Endothelial cell of umbilical vein (primary cell): ENCODE measurements around the gene POU3F3. TPM values are rescaled to one million over a fixed set of nuclear protein-coding genes. Genes with fewer than 3 reads are reported as not detected.

Experiments used
- BruUV-seq: library from RNA; stranded (reverse); fragments of 400-500 nt; replicated peaks from 2 replicates; lab custom pipeline; 2021; lab: Mats Ljungman, UMichigan
- CTCF ChIA-PET: fragments of 300-600, 350-600 bp; sonication (Branson Sonifier 250); formaldehyde crosslinking; loops from one replicate; lab custom pipeline; 2021; ENCODE audit warnings: antibody characterized with exemption, inconsistent platforms; lab: Charles Lee
- POLR2A ChIA-PET: fragments of 300-600, 350-600 bp; sonication (Branson Sonifier 250); formaldehyde crosslinking; loops from one replicate; lab custom pipeline; 2021; ENCODE audit warnings: antibody characterized with exemption, inconsistent platforms; lab: Charles Lee
- DNase-seq: peaks from one replicate; pipeline ENCODE4 v3.0.0-alpha.2; 2011; ENCODE audit warnings: low read depth, low spot score
- FAIRE-seq: peaks from 2 replicates; lab custom pipeline; 2011; peaks lifted over from hg19 to GRCh38; lab: Jason Lieb, UNC
- H2AFZ ChIP-seq: 2 replicates; pipeline ENCODE4 v1.6.0; 2012; ENCODE audit warnings: low read depth, low read length, control low read depth, inconsistent platforms
- H3K27ac ChIP-seq: 2 replicates; pipeline ENCODE4 v1.5.1; 2011; ENCODE audit warnings: low read depth, mild to moderate bottlenecking, control low read depth, low read length, moderate library complexity; ENCODE audit not compliant: insufficient read depth
- H3K27me3 ChIP-seq, 2 experiments: 2 replicates each; pipeline versions ENCODE4 v1.6.0 to v1.6.1; 2011; ENCODE audit warnings: low read length in 2 of 2, mixed read lengths in 1 of 2; ENCODE audit not compliant: control insufficient read depth in 2 of 2, insufficient read depth in 2 of 2
- H3K36me3 ChIP-seq, 2 experiments: 2 replicates in 1 of 2; 3 replicates in 1 of 2; pipeline ENCODE4 v1.5.1; 2011; ENCODE audit warnings: low read length in 2 of 2, mild to moderate bottlenecking in 1 of 2, moderate library complexity in 1 of 2; ENCODE audit not compliant: control insufficient read depth in 2 of 2, insufficient read depth in 2 of 2; ENCODE audit errors: extremely low read depth in 1 of 2
- H3K4me1 ChIP-seq: 3 replicates; pipeline ENCODE4 v1.5.1; 2011; ENCODE audit warnings: mild to moderate bottlenecking, low read length; ENCODE audit not compliant: control insufficient read depth, insufficient read depth; ENCODE audit errors: extremely low read depth
- H3K4me2 ChIP-seq: 2 replicates; pipeline ENCODE4 v1.6.1; 2011; ENCODE audit warnings: low read length, control low read depth, mixed read lengths; ENCODE audit not compliant: insufficient read depth
- H3K4me3 ChIP-seq, 3 experiments: fragments of 200-600 bp in 1 of 3; sonication (generic), shearing (Covaris generic) in 1 of 3; replicated peaks in 1 of 3; 2 replicates each; pipeline ENCODE4 v1.5.1; 2011 to 2016; ENCODE audit warnings: control low read depth in 3 of 3, low read length in 3 of 3, mild to moderate bottlenecking in 2 of 3, inconsistent platforms in 1 of 3, low read depth in 1 of 3, moderate library complexity in 1 of 3; ENCODE audit not compliant: insufficient read depth in 1 of 3
- H3K79me2 ChIP-seq: 2 replicates; pipeline ENCODE4 v1.6.0; 2012; ENCODE audit warnings: low read length, inconsistent platforms; ENCODE audit not compliant: control insufficient read depth, insufficient read depth
- H3K9ac ChIP-seq: replicated peaks from 2 replicates; pipeline ENCODE3; 2011; ENCODE audit warnings: low read length, control low read depth; ENCODE audit not compliant: insufficient read depth; ENCODE audit errors: extremely low read depth
- H3K9me1 ChIP-seq: replicated peaks from 3 replicates; pipeline ENCODE4 v1.6.0; 2011; ENCODE audit warnings: mild to moderate bottlenecking, low read length; ENCODE audit not compliant: control insufficient read depth, insufficient read depth; ENCODE audit errors: extremely low read depth
- H3K9me3 ChIP-seq: replicated peaks from 2 replicates; pipeline ENCODE4 v1.5.1; 2012; ENCODE audit warnings: low read length, inconsistent platforms; ENCODE audit not compliant: control insufficient read depth, insufficient read depth
- H4K20me1 ChIP-seq: replicated peaks from 2 replicates; pipeline ENCODE3; 2011; ENCODE audit warnings: mild to moderate bottlenecking, low read length; ENCODE audit not compliant: control insufficient read depth, insufficient read depth; ENCODE audit errors: extremely low read depth
- EZH2 ChIP-seq: IDR thresholded peaks from 2 replicates; pipeline ENCODE4 v1.6.1; 2012; ENCODE audit warnings: borderline replicate concordance, low read depth, mild to moderate bottlenecking, moderate library complexity, low read length, inconsistent platforms; ENCODE audit not compliant: severe bottlenecking
- FOS ChIP-seq: IDR thresholded peaks from 2 replicates; pipeline ENCODE4 v1.6.1; 2011; ENCODE audit warnings: mild to moderate bottlenecking, low read length, moderate library complexity, borderline replicate concordance; ENCODE audit not compliant: insufficient read depth
- GATA2 ChIP-seq: IDR thresholded peaks from 2 replicates; pipeline ENCODE4 v1.7.0; 2011; ENCODE audit warnings: low read depth, mild to moderate bottlenecking, moderate library complexity, mixed read lengths, low read length; ENCODE audit not compliant: insufficient read length, insufficient read depth
- MAX ChIP-seq: IDR thresholded peaks from 2 replicates; pipeline ENCODE4 v1.6.1; 2011; ENCODE audit not compliant: insufficient read depth, insufficient read length
- POLR2AphosphoS5 ChIP-seq: IDR thresholded peaks from 2 replicates; pipeline ENCODE4 v1.6.1; 2012; ENCODE audit warnings: low read depth, mild to moderate bottlenecking, control low read depth, low read length, moderate library complexity; ENCODE audit not compliant: insufficient read depth
- dilution Hi-C: fragments of 300-500 bp; cut with MboI; formaldehyde crosslinking; loops from one replicate; pipeline ENCODE4 v1.15.0; 2019; ENCODE audit warnings: low sequenced_read_pairs; ENCODE audit not compliant: extremely low pct_ligation_motif_present
- intact Hi-C: fragments of 100-400 bp; cut with micrococcal nuclease; formaldehyde crosslinking; loops from one replicate; pipeline ENCODE4 v1.10.0; 2022
- polyA plus RNA-seq, 4 experiments: library from polyadenylated mRNA; depleted of rRNA in 3 of 4; stranded (reverse) in 3 of 4; unstranded in 1 of 4; fragments of >200 nt; gene quantifications; 2 replicates each; pipeline versions ENCODE4 v1.2.1 to v1.2.3, GENCODE V29; 2011 to 2012; ENCODE audit warnings: missing spikeins in 1 of 4
- total RNA-seq: library from RNA; stranded (reverse); gene quantifications from 2 replicates; pipeline ENCODE4 v1.2.3, GENCODE V29; 2021
- TF ChIP-seq, protein P1 (sequence below), 2 donors: IDR thresholded peaks; 1 replicate in 1 of 2; 2 replicates in 1 of 2; pipeline ENCODE4 v1.5.1; 2011; ENCODE audit warnings: low read length in 2 of 2, mild to moderate bottlenecking in 2 of 2, moderate library complexity in 2 of 2, control low read depth in 1 of 2, inconsistent platforms in 1 of 2, low read depth in 1 of 2; ENCODE audit not compliant: insufficient read depth in 1 of 2; ENCODE audit errors: extremely low read depth in 1 of 2

POU3F3 gene
- total and polyA plus RNA-seq, 2 donors (not counting 3 experiments of a cell fraction or from before 2014, with no cell fraction given), result not detected

DNA sequence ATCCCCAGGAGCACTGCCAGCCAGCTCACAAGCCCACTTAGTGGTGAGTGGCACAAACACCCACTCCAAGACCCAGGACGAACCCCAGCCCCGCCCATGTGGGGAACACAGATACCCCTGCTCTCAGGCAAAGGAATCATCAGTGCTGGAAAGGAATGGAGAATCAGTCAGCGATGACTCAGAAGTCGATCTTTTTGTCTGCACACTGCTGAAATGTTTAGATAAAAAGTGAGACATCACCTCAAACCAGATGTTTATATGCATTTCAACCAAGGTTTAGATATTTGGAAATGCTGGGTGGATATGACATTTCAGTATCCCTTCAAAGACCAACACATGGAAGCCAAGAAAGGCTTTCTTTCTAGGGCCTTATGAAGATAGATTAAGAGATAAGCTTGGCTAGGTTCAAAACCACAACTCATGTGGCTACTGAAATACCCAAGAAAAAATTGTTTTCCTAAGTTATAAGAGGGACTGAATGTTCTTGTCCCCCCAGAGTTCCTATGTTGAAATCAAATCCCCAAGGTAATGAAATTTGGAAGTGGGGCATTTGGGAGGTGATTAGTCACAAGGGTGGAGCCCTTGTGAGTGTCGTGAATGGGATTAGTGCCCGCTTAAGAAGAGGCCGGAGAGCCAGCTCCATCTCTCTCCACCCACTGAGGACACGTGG is 43.7 kb downstream of the POU3F3 start:
- no TSS peak for BruUV-seq
- no peak overlapping the region for H2AFZ ChIP-seq
- intact Hi-C loops (no loop called here), dilution Hi-C loops (no loop called here)
- DNase-seq, result no peak
- H3K9me3 ChIP-seq, result no peaks in the 10 kb centered on the region
- no peaks in the 10 kb centered on the region for H3K36me3 ChIP-seq
- H3K4me3 ChIP-seq, result no peak overlapping the region
- no peaks in the 10 kb centered on the region for H3K79me2 ChIP-seq
- H3K27me3 ChIP-seq, result no peaks in the 10 kb centered on the region
- H4K20me1 ChIP-seq, result no peaks in the 10 kb centered on the region
- ChIA-PET POLR2A (no interaction called here), CTCF (interaction anchor here (1.0 kb wide), 1 partner anchor 48 kb away, joined by 3 read pairs; no protein-coding TSS in a partner anchor)
- H3K4me1 ChIP-seq, result no peaks in the 10 kb centered on the region
- no peaks in the 10 kb centered on the region for H3K9me1 ChIP-seq
- no peak overlapping the region for H3K27ac ChIP-seq
- no peak for FAIRE-seq
- H3K9ac ChIP-seq, result no peak overlapping the region
- no peak overlapping the region for H3K4me2 ChIP-seq
- TF ChIP-seq MAX (no peak), EZH2 (no peak), POLR2AphosphoS5 (no peak), FOS (no peak), GATA2 (no peak)
- TF ChIP-seq, protein P1, sequence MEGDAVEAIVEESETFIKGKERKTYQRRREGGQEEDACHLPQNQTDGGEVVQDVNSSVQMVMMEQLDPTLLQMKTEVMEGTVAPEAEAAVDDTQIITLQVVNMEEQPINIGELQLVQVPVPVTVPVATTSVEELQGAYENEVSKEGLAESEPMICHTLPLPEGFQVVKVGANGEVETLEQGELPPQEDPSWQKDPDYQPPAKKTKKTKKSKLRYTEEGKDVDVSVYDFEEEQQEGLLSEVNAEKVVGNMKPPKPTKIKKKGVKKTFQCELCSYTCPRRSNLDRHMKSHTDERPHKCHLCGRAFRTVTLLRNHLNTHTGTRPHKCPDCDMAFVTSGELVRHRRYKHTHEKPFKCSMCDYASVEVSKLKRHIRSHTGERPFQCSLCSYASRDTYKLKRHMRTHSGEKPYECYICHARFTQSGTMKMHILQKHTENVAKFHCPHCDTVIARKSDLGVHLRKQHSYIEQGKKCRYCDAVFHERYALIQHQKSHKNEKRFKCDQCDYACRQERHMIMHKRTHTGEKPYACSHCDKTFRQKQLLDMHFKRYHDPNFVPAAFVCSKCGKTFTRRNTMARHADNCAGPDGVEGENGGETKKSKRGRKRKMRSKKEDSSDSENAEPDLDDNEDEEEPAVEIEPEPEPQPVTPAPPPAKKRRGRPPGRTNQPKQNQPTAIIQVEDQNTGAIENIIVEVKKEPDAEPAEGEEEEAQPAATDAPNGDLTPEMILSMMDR (IDR thresholded peaks at IDR 0.05; ENCODE audit: extremely low read depth in 1 of 2, insufficient read depth in 1 of 2, low read depth in 1 of 2, low read length in 2 of 2), result no peak
